Calu3 (cell line): ENCODE measurements around the gene APOA1. TPM values are rescaled to one million over a fixed set of nuclear protein-coding genes. Genes with fewer than 3 reads are reported as not detected.

ENCODE experiments used
- BruUV-seq: library from RNA; stranded (reverse); fragments of 400-500 nt; replicated peaks from 2 replicates; lab custom pipeline; 2021; lab: Mats Ljungman, UMichigan
- CTCF ChIA-PET: fragments of 300-600 bp; sonication (Branson Sonifier 250); formaldehyde crosslinking; loops from one replicate; lab custom pipeline; 2022; ENCODE audit warnings: antibody characterized with exemption; lab: Charles Lee
- DNase-seq: peaks from one replicate; pipeline ENCODE4 v3.0.0; 2022
- H3K27ac Mint-ChIP-seq: one replicate; pipeline ENCODE4 v1.8.0; 2022; ENCODE audit warnings: mixed read lengths; ENCODE audit not compliant: unreplicated experiment
- H3K27me3 Mint-ChIP-seq: one replicate; pipeline ENCODE4 v1.8.0; 2022; ENCODE audit warnings: mixed read lengths; ENCODE audit not compliant: unreplicated experiment
- H3K36me3 Mint-ChIP-seq: one replicate; pipeline ENCODE4 v1.8.0; 2022; ENCODE audit warnings: mild to moderate bottlenecking, moderate library complexity, mixed read lengths; ENCODE audit not compliant: insufficient read depth, unreplicated experiment
- H3K4me1 Mint-ChIP-seq: one replicate; pipeline ENCODE4 v1.8.0; 2022; ENCODE audit warnings: mild to moderate bottlenecking, low read depth, mixed read lengths; ENCODE audit not compliant: unreplicated experiment
- H3K4me3 Mint-ChIP-seq: one replicate; pipeline ENCODE4 v1.8.0; 2022; ENCODE audit warnings: mild to moderate bottlenecking, low read depth, moderate library complexity, mixed read lengths; ENCODE audit not compliant: unreplicated experiment
- H3K9me3 Mint-ChIP-seq: one replicate; pipeline ENCODE4 v1.8.0; 2022; ENCODE audit warnings: low read depth, mixed read lengths; ENCODE audit not compliant: unreplicated experiment
- intact Hi-C: fragments of 100-400 bp; cut with micrococcal nuclease; formaldehyde crosslinking; loops from one replicate; pipeline ENCODE4 v1.10.0; 2022; ENCODE audit not compliant: unreplicated experiment
- total RNA-seq: library from RNA; stranded (reverse); gene quantifications from 2 replicates; pipeline ENCODE4 v1.2.3, GENCODE V29; 2022
- TF ChIP-seq, protein P1 (sequence below): fragments of 200-600 bp; IDR thresholded peaks from one replicate; pipeline ENCODE4 v1.8.0; 2022; ENCODE audit warnings: antibody characterized with exemption; ENCODE audit not compliant: unreplicated experiment

The APOA1 gene
- total RNA-seq, 1 experiment from 2014 or later: not detected

DNA sequence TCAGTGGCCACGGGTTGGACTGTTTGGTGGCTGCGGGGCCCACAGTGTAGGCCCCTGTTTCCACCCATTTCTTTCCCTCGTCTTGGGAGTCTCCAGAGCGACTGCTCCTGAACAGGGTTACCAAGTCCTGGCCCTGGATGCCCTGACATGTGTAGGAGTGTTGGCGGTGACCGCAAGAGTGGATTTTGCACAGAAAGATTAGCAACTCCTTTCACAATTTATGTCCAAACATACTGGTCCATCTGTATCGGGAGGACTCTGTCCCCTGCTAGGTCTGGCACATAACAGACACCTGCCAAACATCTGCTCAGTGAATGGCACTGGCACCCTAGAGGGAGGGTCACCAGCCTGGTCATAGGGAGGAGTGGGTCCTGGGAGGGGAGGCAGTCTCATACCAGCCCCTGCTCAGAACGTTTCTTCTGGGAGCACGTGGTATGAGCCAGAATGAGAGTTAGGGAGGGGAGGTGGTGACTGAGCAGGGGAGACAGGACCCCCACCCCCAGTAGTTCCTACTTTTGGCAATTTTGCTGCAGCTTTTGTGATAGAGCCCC lies 3.4 kb upstream of the APOA1 start:
- Mint-ChIP-seq H3K9me3 (no peaks in the 10 kb centered on the region), H3K4me3 (no peak overlapping the region), H3K36me3 (peaks cover 5% of the 10 kb centered on the region), H3K27ac (no peak overlapping the region), H3K4me1 (no peaks in the 10 kb centered on the region), H3K27me3 (no peaks in the 10 kb centered on the region)
- CTCF ChIA-PET: no interaction called here
- intact Hi-C loops: no loop called here
- no peak for DNase-seq
- no TSS peak for BruUV-seq
- TF ChIP-seq, protein P1, sequence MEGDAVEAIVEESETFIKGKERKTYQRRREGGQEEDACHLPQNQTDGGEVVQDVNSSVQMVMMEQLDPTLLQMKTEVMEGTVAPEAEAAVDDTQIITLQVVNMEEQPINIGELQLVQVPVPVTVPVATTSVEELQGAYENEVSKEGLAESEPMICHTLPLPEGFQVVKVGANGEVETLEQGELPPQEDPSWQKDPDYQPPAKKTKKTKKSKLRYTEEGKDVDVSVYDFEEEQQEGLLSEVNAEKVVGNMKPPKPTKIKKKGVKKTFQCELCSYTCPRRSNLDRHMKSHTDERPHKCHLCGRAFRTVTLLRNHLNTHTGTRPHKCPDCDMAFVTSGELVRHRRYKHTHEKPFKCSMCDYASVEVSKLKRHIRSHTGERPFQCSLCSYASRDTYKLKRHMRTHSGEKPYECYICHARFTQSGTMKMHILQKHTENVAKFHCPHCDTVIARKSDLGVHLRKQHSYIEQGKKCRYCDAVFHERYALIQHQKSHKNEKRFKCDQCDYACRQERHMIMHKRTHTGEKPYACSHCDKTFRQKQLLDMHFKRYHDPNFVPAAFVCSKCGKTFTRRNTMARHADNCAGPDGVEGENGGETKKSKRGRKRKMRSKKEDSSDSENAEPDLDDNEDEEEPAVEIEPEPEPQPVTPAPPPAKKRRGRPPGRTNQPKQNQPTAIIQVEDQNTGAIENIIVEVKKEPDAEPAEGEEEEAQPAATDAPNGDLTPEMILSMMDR: no peak

DNA sequence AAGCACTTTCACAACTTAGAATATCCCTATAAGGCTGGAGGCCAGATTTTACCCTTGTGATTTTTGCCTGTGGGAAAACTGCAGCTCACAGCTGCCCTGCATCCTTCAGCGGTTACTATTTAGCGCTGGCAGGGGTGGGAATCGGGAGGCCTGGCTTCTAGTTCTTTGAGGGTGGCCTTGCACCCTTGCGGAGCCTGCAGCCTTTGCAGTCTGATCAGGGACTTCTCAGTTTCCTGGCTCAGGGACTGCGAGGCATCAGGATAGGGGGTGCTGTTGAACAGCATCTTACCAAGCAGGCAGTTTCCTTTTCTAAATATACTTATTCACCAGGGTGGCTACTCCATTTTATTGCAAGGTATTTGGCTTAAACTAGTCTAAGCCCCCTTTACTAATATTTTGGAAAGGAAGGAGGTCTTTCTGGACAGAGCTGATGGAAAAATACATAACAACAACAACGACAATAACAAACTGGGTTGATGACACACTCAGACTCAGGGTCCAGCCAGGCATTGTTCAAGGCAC lies 2.9 kb upstream of the APOA1 start:
- Mint-ChIP-seq H3K4me1 (no peaks in the 10 kb centered on the region), H3K27me3 (peaks cover 2% of the 10 kb centered on the region), H3K27ac (no peak overlapping the region), H3K4me3 (no peak overlapping the region), H3K36me3 (peaks cover 5% of the 10 kb centered on the region), H3K9me3 (no peaks in the 10 kb centered on the region)
- CTCF ChIA-PET: no interaction called here
- no peak for DNase-seq
- intact Hi-C loops: no loop called here
- BruUV-seq: no TSS peak
- TF ChIP-seq, protein P1: no peak

DNA sequence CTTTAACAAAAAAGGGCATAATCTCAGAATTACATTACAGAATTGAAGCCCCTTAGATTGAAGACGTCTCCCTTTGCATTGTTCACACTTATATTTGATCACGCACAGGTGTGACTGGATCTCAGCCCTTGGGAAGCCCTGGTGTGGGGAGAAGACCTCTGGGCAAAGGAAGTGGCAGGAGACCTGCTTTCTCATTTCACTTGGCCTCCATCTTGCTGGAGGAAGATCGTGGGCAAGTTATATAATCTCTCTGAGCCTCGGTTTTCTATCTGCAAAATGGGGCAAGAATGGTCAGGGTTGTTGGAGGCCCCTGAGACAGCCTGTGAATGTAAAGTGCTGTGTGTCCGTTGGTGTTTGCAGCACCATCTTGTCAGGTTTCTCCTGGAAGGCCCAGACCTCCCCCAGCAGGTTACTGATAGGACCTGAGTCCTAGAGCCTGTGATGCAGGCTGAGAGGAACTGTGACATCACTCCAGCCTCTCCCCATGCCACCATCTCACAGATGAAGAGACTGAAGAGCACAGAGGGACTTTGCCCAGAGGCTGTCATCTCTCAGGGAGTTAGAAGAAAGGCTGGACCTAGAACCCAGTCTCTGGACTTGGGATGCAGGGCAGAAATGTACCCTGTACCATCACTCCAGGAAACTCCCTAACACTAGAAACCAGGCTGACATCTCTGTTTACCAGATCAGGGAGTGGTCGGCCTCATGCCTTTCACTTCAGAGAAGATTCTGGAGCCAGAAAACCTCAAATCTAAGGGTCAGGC lies 1.1 kb upstream of the APOA1 start:
- no TSS peak for BruUV-seq
- Mint-ChIP-seq H3K4me3 (no peak overlapping the region), H3K36me3 (peaks cover under 1% of the 10 kb centered on the region), H3K9me3 (no peaks in the 10 kb centered on the region), H3K27me3 (peaks cover 14% of the 10 kb centered on the region), H3K4me1 (no peaks in the 10 kb centered on the region), H3K27ac (no peak overlapping the region)
- TF ChIP-seq, protein P1: no peak
- DNase-seq: no peak
- intact Hi-C loops: loop anchor here (5.0 kb wide), 1 partner anchor 46 kb away; the partner anchor contains the start of gene APOA5
- CTCF ChIA-PET: no interaction called here

DNA sequence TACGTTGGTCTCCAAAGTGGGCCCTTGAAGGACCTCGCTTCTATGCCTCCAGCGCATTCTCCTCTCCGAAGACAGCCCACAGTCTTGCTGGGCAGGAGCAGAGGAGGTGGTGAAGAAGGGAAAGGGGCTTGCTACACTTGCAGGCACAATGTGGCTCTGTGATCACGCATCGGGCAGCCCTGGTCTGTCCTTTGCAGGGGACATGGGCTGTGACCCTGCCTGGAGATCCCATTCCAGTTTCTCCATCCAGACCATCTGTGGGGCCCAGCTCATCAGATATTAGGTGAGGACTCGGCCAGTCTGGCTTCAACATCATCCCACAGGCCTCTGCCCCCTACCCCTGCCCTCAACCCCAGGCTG lies 810 bp downstream of the APOA1 start:
- H3K9me3 Mint-ChIP-seq: no peaks in the 10 kb centered on the region
- CTCF ChIA-PET: interaction anchor here (1.2 to 1.6 kb wide), 3 partner anchors 46 to 269 kb away, joined by 5 to 39 read pairs (median 10); partner anchors contain the start of genes APOA5 and ZPR1
- intact Hi-C loops: loop anchor here (5.0 kb wide), 1 partner anchor 44 kb away; the partner anchor contains the start of gene APOA5
- BruUV-seq: no TSS peak
- no peak for DNase-seq
- H3K36me3 Mint-ChIP-seq: no peaks in the 10 kb centered on the region
- H3K27me3 Mint-ChIP-seq: peaks cover 14% of the 10 kb centered on the region
- no peaks in the 10 kb centered on the region for H3K4me1 Mint-ChIP-seq
- no peak overlapping the region for H3K27ac Mint-ChIP-seq
- TF ChIP-seq, protein P1: no peak
- no peak overlapping the region for H3K4me3 Mint-ChIP-seq
